Measurements from ENCODE around the gene ARHGEF2. TPM values are rescaled to one million over a fixed set of nuclear protein-coding genes. Genes with fewer than 3 reads are reported as not detected.

Gene ARHGEF2
- total RNA-seq, 1 donor from 2014 or later, result 199 TPM

- Mint-ChIP-seq H3K9me3 (ENCODE audit: unreplicated experiment) (no peaks in the 10 kb centered on the region), H3K36me3 (ENCODE audit: unreplicated experiment) (peaks cover 15% of the 10 kb centered on the region), H3K4me3 (ENCODE audit: unreplicated experiment) (peak overlapping the region; percentile 96), H3K27ac (ENCODE audit: unreplicated experiment) (no peak overlapping the region), H3K27me3 (ENCODE audit: unreplicated experiment) (peaks cover 9% of the 10 kb centered on the region), H3K4me1 (ENCODE audit: unreplicated experiment) (peaks cover 17% of the 10 kb centered on the region)
- DNase-seq (ENCODE audit: extremely low spot score, unreplicated experiment), result no peak
- no peak for TF ChIP-seq CTCF (IDR thresholded peaks at IDR 0.05)
These were observed 42.7 kb upstream of the ARHGEF2 start for GRCh38 chr1:156021093-156021428.

GRCh38 chr1:156020293-156021092 is 42.1 kb upstream of the ARHGEF2 start, which contains the start of gene SSR2:
Gene SSR2 (minus strand): TSS chr1:156020951. CDS start chr1:156020167, 784 bp downstream.
- Mint-ChIP-seq H3K4me3 (ENCODE audit: unreplicated experiment) (peak within 1 kb of the TSS; percentile 96), H3K9me3 (ENCODE audit: unreplicated experiment) (no peaks in the 10 kb centered on the region), H3K4me1 (ENCODE audit: unreplicated experiment) (peaks cover 16% of the 10 kb centered on the region)

GRCh38 chr1:156019946-156020292 is 41.6 kb upstream of the ARHGEF2 start:
- no peak for DNase-seq (ENCODE audit: extremely low spot score, unreplicated experiment)
- Mint-ChIP-seq H3K27me3 (ENCODE audit: unreplicated experiment) (peaks cover 5% of the 10 kb centered on the region), H3K36me3 (ENCODE audit: unreplicated experiment) (peaks cover 15% of the 10 kb centered on the region), H3K4me3 (ENCODE audit: unreplicated experiment) (peak overlapping the region; percentile 96), H3K27ac (ENCODE audit: unreplicated experiment) (peak overlapping the region; percentile 83), H3K4me1 (ENCODE audit: unreplicated experiment) (peaks cover 16% of the 10 kb centered on the region), H3K9me3 (ENCODE audit: unreplicated experiment) (no peaks in the 10 kb centered on the region)
- TF ChIP-seq CTCF (IDR thresholded peaks at IDR 0.05), result no peak

More at GRCh38 chr1:156020293-156021092, 42.1 kb upstream of the ARHGEF2 start, which contains the start of gene SSR2:
- DNase-seq (ENCODE audit: extremely low spot score, unreplicated experiment), result peak; percentile 91
- TF ChIP-seq CTCF (IDR thresholded peaks at IDR 0.05), result no peak
- Mint-ChIP-seq H3K27me3 (ENCODE audit: unreplicated experiment) (peaks cover 9% of the 10 kb centered on the region), H3K36me3 (ENCODE audit: unreplicated experiment) (peaks cover 15% of the 10 kb centered on the region), H3K27ac (ENCODE audit: unreplicated experiment) (peak within 1 kb of the TSS; percentile 83)

GRCh38 chr1:156014829-156015228 is 36.5 kb upstream of the ARHGEF2 start:
- Mint-ChIP-seq H3K4me3 (ENCODE audit: unreplicated experiment) (no peak overlapping the region), H3K9me3 (ENCODE audit: unreplicated experiment) (no peaks in the 10 kb centered on the region), H3K36me3 (ENCODE audit: unreplicated experiment) (peaks cover 51% of the 10 kb centered on the region), H3K27ac (ENCODE audit: unreplicated experiment) (no peak overlapping the region), H3K27me3 (ENCODE audit: unreplicated experiment) (no peaks in the 10 kb centered on the region), H3K4me1 (ENCODE audit: unreplicated experiment) (peaks cover 10% of the 10 kb centered on the region)
- no peak for DNase-seq (ENCODE audit: extremely low spot score, unreplicated experiment)
- no peak for TF ChIP-seq CTCF (IDR thresholded peaks at IDR 0.05)

- no peaks in the 10 kb centered on the region for H3K27me3 Mint-ChIP-seq (ENCODE audit: unreplicated experiment)
- no peak overlapping the region for H3K4me3 Mint-ChIP-seq (ENCODE audit: unreplicated experiment)
- H3K36me3 Mint-ChIP-seq (ENCODE audit: unreplicated experiment), result peaks cover 56% of the 10 kb centered on the region
- no peaks in the 10 kb centered on the region for H3K4me1 Mint-ChIP-seq (ENCODE audit: unreplicated experiment)
- DNase-seq (ENCODE audit: extremely low spot score, unreplicated experiment), result no peak
- H3K27ac Mint-ChIP-seq (ENCODE audit: unreplicated experiment), result no peak overlapping the region
- TF ChIP-seq CTCF (IDR thresholded peaks at IDR 0.05), result no peak
- H3K9me3 Mint-ChIP-seq (ENCODE audit: unreplicated experiment), result no peaks in the 10 kb centered on the region
These were observed 33.9 kb upstream of the ARHGEF2 start for GRCh38 chr1:156012051-156012817.

Data from osteocyte (in vitro differentiated cells).